GM19023 (cell line): ENCODE results near the gene FBRSL1.
"Not testable (repeated sequence)": the region's sequence is repeated elsewhere in the genome, so short reads cannot be mapped to it uniquely, and the experiment has no call there.

Experiments used
- ATAC-seq: cut with Tn5 transposase; IDR thresholded peaks from one replicate; pipeline ENCODE4 v1.9.1; 2021; ENCODE audit warnings: mild to moderate bottlenecking, moderate library complexity; ENCODE audit not compliant: unreplicated experiment

FBRSL1 gene

DNA sequence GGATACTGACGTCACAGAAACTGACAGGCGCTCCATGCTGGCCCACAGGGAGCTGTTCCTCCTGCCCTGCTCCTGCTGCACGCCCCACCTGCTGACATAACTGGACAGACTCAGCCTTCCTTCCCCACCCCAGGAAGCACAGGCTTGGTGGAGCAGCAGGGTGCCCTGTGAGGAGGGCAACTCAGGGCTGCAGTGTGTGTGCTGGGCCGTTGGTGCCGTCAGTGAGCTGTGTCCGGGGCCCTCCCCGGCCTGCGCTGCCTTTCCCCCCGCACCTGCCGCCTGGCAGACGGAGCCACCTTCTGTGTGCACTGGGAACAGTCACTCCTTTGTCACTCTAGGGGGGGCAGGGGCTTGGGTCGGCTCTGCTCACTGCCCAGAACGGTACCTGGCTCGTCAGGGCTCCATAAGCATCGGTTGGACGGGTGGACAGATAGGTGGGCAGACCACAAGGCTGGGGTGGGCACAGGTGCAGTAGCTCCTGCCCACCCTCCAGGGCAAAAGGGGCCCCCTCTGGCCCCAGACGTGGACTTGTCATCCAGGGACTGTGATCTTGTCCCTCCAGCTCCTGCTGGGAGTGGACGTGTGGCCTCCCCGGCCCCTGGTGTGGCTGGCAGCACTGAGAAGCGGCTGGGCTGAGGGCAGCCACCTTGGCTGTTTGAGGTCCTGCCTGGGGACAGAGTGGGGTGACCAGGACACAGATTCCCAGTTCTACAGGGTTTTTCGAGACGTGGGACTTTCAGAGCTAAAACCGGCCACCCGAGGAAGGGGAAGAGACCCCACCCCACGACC is 32.8 kb downstream of the FBRSL1 start:
- no peak for ATAC-seq

DNA sequence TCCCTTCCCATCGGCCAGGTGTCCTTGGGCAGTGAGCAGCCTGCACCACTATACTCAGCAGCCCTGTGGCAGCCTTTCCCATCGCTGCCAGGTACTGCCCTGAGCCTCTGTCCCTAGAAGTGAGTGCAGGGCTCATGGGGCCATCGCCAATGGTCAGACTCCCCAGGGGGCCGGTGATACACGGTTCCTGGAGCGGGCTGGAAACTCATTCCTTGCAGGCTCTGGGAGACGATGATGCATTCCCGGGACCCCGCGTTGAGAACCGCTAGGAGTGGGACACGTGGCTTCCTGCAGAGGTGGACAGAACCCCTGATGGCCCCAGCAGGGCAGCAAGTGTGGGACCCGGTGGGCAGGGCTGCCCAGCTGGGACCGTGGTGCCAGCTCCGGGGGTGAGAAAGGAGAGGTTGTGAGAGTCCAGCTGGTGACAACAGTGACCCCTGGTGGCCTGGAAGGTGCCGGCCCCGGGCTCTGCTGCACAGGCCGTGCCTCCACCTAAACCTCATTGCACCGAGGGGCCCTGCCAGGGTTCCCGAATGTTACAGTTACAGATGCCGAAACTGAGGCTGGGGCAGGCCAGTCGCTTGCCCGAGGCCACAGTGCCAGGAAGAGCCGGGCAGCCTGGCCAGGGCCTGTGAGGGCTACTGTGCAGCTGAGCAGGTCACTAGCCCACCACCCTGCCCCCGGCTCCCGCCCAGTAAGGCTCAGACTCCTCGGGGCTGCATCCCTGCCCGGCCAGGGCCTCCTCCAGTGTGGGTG is 33.8 kb downstream of the FBRSL1 start:
- peak; percentile 63 for ATAC-seq

DNA sequence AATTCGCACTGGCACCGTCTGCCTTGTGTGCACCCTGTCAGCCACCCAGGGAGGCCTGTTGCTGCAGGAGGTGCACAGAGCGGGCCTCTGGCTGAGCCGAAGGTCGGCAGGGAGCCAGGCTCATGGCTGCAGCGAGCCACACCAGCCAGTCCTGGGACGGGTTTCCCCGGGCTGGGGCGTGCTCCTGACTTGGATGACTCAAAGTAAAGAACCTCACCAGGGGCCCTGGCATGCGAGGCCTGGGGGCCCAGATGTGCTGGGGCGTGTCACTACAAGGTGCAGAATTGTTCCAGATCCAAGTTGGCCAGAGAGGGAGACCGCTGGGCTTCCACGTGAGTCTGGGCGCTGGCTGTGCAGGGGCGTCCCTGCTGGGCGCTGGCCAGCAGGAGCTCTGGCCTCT is 34.5 kb downstream of the FBRSL1 start:
- ATAC-seq, result no peak

- no peak for ATAC-seq
Observed at GRCh38 chr12:132525011-132525832, 35.3 kb downstream of the FBRSL1 start.

DNA sequence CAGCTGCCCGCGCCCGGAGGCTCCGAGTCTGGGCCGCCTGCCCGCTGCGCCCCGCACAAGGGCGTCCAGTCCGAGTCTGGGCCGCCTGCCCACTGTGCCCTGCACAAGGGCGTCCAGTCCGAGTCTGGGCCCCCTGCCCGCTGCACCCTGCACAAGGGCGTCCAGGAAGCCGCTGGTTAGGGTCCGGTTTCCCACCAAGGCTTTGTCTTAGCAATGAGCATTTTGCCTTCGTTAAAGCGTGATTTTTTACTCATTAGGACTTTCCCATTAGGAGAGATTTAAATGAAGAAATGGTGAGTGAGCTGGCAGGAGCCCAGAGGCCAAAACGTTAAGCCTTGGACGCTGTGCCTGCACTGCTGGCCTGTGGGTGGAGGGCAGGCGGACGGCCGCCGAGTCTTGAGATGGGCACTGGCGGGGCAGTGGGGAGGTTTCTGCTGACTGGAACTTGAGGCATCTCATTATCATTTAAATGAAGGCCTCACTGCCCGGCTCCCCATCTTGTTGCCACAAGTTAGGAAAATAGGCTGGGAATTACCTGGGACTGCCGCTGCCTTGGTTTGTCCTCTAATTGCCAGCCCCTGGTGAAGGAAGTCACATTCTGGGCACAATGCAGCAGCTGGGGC is 36.0 kb downstream of the FBRSL1 start:
- no peak for ATAC-seq

DNA sequence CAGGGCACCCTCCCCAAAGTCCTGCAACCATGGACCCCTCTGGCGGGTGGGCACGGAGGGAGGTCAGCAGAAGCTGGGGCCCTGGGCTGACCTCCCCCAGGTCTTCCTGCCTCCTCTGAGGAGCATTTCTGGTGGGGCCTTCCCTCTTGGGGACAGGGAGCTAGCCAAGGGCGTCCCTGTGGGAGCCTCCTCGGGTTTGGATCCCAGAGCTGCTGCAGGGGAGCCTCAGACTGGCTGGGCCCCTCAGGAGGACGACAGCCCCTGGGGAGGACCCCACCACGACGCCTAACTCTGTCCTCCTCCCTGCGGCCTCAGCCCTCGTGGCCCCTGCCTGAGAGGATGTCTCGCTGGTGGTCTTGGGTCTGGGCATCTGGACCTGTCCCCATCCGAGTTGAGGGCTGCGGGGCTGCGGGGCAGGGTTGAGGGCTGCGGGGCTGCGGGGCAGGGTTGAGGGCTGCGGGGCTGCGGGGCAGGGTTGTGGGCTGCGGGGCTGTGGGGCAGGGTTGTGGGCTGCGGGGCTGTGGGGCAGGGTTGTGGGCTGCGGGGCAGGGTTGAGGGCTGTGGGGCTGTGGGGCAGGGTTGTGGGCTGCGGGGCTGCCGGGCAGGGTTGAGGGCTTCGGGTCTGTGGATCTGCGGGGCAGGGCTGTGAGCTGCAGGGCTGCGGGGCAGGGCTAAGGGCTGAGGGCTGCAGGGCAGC is 37.4 kb downstream of the FBRSL1 start:
- no peak for ATAC-seq

- no peak for ATAC-seq
Observed at GRCh38 chr12:132527883-132528264, 37.9 kb downstream of the FBRSL1 start.

- ATAC-seq, result no peak
Observed at GRCh38 chr12:132528564-132529106, 38.7 kb downstream of the FBRSL1 start.

GRCh38 chr12:132529156-132529839 is 39.3 kb downstream of the FBRSL1 start:
- no peak for ATAC-seq

- no peak for ATAC-seq
Observed at GRCh38 chr12:132529906-132530305, 40.0 kb downstream of the FBRSL1 start.

DNA sequence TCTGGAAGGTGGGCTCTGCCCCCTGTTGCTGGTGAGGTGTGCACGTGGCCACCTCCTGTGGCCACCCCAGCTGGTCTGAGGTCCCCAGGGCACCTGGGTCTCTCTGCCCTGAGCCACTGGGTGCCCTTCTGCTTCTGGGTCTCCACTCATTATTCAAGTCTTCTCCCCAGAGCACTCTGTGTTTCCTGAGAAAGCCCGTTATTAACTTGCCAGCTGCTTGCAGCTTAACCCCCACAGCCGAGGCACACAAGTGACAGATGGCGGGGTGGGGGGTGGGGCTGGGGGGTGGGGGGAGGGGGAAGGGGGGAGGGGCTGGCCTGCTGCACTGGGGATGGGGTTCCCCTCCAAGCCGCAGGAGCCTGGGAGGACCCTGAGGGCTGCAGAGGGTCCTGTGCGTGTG is 40.5 kb downstream of the FBRSL1 start:
- no peak for ATAC-seq

DNA sequence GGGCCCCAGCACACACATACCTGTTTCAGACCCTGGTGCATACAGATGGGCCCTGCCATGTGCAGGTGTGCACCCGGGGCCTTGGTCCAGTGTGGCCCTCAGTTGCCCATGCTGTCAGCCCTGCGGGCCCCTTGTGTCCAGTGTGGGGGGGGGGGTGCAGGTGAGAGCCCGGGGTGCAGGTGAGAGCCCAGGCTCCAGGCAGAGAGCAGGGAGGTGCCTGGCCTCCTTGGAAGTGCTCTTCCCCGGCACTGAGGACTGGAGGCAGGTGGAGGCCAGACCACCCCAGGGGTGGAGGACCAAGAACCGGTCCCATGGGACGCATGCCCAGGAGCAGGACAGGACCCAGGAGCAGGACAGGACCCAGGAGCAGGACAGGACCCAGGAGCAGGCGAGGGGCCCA is 40.9 kb downstream of the FBRSL1 start:
- ATAC-seq, result no peak

GRCh38 chr12:132532711-132533583 is 43.0 kb downstream of the FBRSL1 start:
- not testable (repeated sequence) for ATAC-seq

GRCh38 chr12:132533584-132533958 is 43.6 kb downstream of the FBRSL1 start:
- no peak for ATAC-seq

DNA sequence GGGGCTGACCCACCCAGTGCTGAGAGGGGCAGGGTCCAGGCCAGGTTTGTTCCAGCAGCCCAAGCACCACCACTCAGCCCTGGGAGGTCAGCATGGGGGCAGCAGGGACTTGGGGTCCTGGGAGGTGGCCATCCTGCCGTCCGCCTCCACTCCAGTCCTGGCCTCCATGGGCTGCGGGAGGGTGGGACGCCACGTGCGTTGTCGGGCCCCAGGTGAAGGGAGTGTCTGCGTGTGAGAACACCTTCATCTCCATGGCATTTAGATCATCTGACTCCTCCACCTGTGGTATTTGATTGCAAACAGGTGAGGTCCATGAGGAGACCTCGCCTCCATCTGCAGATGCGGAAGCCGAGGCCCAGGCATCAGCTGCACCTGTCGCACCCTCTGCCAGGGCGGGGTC is 44.1 kb downstream of the FBRSL1 start:
- no peak for ATAC-seq

DNA sequence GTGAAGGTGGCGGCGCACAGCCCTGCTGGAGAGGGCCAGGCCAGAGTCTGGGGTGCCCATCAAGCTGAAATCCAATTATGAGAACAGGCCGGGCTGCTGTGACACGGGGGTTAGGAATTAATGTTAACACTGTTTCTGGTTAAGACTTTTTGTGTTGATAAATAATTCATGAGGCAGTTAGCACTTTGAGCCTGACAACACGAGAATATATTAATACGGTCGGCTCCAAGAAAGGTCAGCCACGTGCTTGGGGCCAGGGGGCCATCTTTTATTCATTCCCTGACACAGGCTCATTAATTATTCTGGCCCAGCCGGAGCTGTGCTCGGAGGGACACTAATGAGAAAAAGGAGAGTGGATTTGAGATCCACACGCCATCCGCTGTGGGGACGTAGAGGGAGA is 45.1 kb downstream of the FBRSL1 start:
- ATAC-seq, result no peak

DNA sequence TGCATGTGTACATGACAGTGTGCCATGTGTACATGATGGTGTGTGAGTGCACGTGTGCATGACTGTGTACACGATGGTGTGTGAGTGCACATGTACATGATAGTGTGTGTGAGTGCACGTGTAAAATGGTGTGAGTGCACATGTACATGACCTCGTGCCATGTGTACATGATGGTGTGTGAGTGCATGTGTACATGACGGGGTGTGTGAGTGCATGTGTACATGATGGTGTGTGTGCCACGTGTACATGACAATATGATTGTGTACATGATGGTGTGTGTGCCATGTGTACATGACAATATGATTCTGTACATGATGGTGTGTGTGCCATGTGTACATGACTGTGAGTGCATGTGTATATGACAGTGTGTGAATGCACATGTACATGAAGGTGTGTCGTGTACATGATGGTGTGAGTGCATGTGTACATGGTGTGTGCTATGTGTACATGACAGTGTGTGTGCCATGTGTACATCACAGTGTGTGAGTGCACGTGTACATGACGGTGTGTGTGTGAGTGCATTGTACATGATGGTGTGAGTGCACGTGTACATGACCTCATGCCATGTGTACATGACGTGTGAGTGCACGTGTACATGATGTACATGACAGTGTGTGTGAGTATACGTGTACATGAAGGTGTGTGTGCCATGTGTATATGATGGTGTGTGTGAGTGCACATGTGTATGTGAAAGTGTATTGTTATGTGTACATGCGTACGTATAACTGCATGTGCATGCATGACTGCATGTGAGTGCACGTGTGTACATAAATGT is 46.3 kb downstream of the FBRSL1 start:
- ATAC-seq, result no peak

GRCh38 chr12:132537049-132537448 is 47.1 kb downstream of the FBRSL1 start:
- no peak for ATAC-seq
